ENCODE data around the gene ABHD15. TPM values are rescaled to one million over a fixed set of nuclear protein-coding genes. Genes with fewer than 3 reads are reported as not detected.
A peak's percentile ranks its signal among the peaks of the same experiment; 100 is the strongest.

The ABHD15 gene
- total RNA-seq, 2 donors from 2014 or later: 9.0 to 9.5 TPM

- TF ChIP-seq CTCF (IDR thresholded peaks at IDR 0.05): peak in 1 of 2 donors; percentile 11
- H3K4me3 ChIP-seq: peak overlapping the region; percentile 28 to 33
- H3K27me3 ChIP-seq: no peaks in the 10 kb centered on the region
- DNase-seq (ENCODE audit: low spot score): no peak
- H3K36me3 ChIP-seq: peaks cover 31% of the 10 kb centered on the region
- H3K9me3 ChIP-seq: no peaks in the 10 kb centered on the region
- peak overlapping the region; percentile 80 to 85 for H3K27ac ChIP-seq
- H3K4me1 ChIP-seq: peaks cover 0 to 70% of the 10 kb centered on the region in 2 donors
These were observed 18.4 kb upstream of the ABHD15 start for GRCh38 chr17:29585080-29585751.

- no peaks in the 10 kb centered on the region for H3K9me3 ChIP-seq
- peaks cover 37% of the 10 kb centered on the region for H3K36me3 ChIP-seq
- peak overlapping the region in 1 of 2 donors; percentile 33 for H3K4me3 ChIP-seq
- H3K27me3 ChIP-seq: no peaks in the 10 kb centered on the region
- peaks cover 0 to 69% of the 10 kb centered on the region in 2 donors for H3K4me1 ChIP-seq
- no peak for DNase-seq (ENCODE audit: low spot score)
- H3K27ac ChIP-seq: peak overlapping the region; percentile 80 to 85
- TF ChIP-seq CTCF (IDR thresholded peaks at IDR 0.05): no peak
These were observed 17.7 kb upstream of the ABHD15 start for GRCh38 chr17:29584452-29585079.

- TF ChIP-seq CTCF (IDR thresholded peaks at IDR 0.05): no peak
- Histone ChIP-seq H3K4me3 (peak overlapping the region in 1 of 2 donors; percentile 33), H3K27ac (peak overlapping the region; percentile 80 to 85), H3K36me3 (peaks cover 47% of the 10 kb centered on the region), H3K4me1 (peaks cover 0 to 66% of the 10 kb centered on the region in 2 donors), H3K27me3 (no peaks in the 10 kb centered on the region), H3K9me3 (no peaks in the 10 kb centered on the region)
- DNase-seq (ENCODE audit: low spot score): no peak
These were observed 16.7 kb upstream of the ABHD15 start for GRCh38 chr17:29583324-29584248.

- no peak for TF ChIP-seq CTCF (IDR thresholded peaks at IDR 0.05)
- no peak for DNase-seq (ENCODE audit: low spot score)
- Histone ChIP-seq H3K36me3 (peaks cover 55% of the 10 kb centered on the region), H3K27ac (no peak overlapping the region), H3K4me1 (peaks cover 0 to 62% of the 10 kb centered on the region in 2 donors), H3K27me3 (no peaks in the 10 kb centered on the region), H3K9me3 (no peaks in the 10 kb centered on the region), H3K4me3 (no peak overlapping the region)
These were observed 15.9 kb upstream of the ABHD15 start for GRCh38 chr17:29582772-29583171.

GRCh38 chr17:29582254-29582765, 15.5 kb upstream of the ABHD15 start:
- no peak overlapping the region for H3K27ac ChIP-seq
- no peak for DNase-seq (ENCODE audit: low spot score)

More at GRCh38 chr17:29582254-29582765, 15.5 kb upstream of the ABHD15 start:
- TF ChIP-seq CTCF (IDR thresholded peaks at IDR 0.05): no peak
- Histone ChIP-seq H3K27me3 (no peaks in the 10 kb centered on the region), H3K4me1 (peaks cover 0 to 62% of the 10 kb centered on the region in 2 donors), H3K36me3 (peaks cover 60% of the 10 kb centered on the region), H3K9me3 (no peaks in the 10 kb centered on the region), H3K4me3 (no peak overlapping the region)
